ENCODE measurements around the gene PPFIA1.
A peak's percentile ranks its signal among the peaks of the same experiment; 100 is the strongest.
"Not testable (repeated sequence)": the region's sequence is repeated elsewhere in the genome, so short reads cannot be mapped to it uniquely, and the experiment has no call there.

PPFIA1 gene

DNA sequence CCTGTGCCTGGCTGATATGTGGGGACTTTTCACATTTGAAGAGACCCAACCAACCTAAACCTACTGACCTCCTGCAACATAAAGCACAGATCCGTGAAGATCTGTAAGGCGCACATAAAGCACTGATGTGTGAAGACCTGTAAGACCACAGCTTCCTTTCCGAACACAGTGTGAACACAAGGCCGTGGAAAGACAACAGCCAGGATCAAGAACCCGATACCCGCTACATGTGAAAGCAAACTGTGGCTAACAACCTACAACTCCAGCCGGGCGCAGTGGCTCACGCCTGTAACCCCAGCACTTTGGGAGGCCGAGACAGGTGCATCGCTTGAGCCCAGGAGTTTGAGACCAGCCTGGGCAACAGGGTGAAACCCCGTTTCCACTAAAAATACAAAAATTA is 17.6 kb upstream of the PPFIA1 start:
- no peak for DNase-seq

DNA sequence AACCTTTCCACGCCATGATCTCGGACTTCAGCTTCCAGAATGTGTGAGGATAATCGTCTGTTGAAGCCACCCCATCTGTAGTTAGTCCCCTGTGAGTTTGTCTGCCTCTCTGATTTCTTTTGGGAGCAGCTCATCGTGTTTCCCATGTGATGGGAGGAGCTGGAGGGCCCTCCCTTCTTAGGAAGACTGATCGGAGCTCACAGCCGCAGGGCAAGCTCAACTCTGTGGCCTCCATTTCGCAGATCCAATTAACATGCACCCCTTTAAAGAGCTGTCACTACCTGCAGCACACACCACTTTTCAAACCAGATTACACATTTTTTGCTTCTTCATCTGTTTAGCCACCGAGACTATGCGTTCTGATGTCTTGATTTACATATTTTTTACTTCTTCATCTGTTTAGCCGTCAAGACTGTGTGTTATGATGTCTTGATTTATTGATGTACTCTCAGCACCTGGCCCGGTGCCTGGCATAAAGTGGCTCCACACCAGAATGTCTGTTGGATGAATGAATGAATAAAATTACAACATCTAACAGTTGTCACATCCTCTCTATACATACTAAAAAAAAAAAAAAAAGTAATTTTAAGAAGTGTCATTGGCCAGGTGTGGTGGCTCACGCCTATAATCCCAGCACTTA is 14.9 kb upstream of the PPFIA1 start:
- DNase-seq: no peak

DNA sequence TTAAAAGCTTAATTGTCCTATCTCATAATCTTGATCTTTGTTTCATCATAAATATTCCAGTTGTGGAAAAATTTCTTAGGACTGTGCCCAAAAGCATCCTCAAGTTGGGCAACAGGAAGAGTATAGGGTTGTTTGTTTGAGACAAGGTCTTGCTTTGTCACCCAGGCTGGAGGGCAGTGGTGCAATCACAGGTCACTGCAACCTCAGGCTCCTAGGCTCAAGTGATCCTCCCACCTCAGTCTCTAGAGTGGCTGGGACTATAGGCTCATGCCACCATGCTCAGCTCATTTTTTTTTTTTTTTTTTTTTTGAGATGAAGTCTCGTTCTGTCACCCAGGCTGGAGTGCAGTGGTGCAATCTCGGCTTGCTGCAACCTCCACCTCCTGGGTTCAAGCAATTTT is 11.4 kb upstream of the PPFIA1 start:
- DNase-seq: not testable (repeated sequence)

DNA sequence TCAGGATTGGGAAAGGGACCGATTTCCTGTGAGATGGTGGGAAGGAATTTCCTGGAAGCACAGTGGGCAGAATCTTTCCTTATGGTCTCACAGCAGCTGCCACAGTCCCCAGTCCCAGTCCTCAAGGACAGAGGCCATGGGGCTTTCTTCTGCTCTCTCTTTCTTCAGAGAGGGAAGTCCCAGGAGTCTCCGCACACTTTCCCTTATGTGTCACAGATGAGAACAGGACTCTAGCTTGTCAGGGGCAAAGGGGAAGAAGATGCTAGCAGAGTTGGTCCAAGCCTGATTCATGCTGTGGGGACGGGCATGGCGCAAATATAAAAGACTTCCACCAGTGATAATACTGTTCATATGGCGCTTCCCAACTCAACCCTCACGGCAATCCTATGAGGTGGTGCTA is 7.5 kb upstream of the PPFIA1 start:
- no peak for DNase-seq

DNA sequence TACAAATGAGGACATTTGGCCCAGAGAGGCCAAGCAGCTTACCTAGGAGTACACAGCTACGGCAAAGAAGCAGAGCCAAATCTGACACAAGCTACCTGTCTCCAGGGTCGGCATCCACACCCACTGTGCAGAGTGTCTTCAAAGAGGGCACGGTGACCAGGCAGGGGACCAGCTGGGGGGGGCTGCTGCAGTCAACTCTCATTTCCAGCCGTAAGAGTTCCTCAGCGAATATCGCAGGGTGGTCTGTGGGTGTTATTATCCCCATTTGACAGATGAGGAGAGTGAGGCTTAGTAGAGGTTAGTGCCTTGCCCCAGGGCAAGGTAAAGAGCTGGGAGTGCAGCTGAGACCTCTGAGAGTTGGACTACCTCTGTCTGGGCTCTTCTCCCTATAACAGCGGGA is 7.1 kb upstream of the PPFIA1 start:
- DNase-seq: no peak

DNA sequence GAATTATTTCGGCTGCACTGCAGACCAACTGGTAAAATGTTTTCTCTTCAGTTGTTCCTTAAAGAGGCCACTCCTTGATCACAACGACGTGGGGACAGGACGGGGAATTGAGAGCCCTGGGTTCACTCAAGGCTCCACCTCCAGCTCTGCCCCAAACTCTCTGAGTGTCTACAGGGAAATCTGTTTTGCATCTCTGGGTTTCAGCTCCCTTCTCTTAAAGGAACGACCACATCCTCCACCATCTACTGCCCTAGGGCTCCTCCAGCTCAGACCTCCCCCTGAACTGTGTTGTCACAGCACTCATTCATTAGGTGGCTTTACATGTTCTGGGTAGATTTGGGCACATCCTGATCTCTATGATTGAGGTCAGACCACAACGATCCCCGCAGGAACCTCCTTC is 5.1 kb upstream of the PPFIA1 start:
- no peak for DNase-seq

DNA sequence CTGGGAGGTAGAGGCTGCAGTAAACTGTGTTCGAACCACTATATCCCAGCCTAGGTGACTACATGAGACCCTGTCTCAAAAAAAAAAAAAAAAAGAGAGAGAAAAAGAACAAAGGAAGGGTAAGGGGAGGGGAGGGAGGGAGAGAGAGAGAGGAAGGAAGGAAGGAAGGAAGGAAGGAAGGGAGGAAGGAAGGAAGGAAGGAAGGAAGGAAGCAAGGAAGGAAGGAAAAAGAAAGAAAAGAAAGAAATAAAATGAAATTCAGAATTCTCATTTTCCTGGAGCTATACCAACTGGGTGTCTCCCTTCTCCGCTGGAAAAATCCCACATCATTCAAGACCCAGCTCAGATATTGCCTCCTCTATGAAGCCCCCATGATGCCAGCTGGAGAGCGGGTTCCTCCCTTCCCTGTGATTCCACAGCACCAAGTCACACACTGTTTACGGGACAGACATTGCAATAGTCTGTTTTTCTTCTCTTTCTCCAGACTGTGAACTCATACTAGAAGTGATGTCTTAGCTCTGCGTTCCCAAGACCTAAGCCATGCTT is 3.0 kb upstream of the PPFIA1 start:
- no peak for DNase-seq

DNA sequence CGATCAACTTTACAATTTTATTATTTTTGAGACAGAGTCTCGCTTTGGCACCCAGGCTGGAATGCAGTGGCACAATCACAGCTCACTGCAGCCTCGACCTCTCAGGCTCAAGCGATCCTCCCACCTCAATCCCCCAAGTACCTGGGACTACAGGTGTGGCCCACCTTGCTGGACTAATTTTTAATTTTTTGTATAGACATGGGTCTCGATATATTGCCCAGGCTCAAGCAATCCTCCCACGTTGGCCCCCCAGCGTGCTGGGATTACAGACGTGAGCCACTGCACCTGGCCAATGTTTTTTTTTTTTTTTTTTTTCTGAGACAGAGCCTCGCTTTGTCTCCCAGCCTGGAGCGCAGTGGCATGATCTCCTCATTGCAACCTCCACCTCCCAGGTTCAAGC is 2.0 kb upstream of the PPFIA1 start:
- no peak for DNase-seq

DNA sequence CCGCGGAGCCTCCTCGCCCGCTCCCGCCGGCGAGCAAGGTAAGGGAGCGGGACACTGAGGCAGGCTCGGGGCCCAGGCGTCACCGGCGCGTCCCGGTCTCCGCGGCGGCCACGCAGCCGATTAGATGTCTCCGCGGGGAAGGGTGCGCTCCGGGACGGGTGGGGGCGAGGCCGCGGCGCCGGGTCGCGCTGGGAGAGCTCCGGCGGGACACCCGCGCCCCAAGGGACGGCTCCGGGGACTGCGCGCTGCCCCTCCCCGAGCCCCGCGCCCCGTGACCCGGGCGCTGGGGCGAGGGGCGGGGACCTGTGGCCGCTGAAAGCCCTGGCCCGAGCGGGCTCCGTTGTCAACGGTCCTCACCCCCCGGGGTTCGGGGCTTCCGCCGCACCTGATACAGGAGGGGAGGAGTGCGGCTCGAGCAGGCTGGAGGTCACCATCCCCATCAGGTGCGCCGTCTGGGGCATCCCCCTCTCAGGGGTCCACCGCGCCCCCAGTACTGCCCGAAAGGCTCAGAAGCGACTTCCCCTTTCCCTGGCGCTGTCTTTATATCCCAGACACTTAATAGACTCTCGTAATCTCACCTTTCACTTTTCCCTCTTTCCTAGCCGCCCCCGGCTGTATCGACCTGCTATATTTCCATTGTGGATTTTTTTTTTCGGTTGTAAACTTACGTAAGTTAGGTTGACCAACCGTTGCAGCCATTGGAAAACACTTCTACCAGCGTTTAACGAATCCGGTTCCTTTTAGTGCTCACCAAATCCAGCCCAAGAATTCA is 573 bp downstream of the PPFIA1 start:
- peak; percentile 48 for DNase-seq

DNA sequence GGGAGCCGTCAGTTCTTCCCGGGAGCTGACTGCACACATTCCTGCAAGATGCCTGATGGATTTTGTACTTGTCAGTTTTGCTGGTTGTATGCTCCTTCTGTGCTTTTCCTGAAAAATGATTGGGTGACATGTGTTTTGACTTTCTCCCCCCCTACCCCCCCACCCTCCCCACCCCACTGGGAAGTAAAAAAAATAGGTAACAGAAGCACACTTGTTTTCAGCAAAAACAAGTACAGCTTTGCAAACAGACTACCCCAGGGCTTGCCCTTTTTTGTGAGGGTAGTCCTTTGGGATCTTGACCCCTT is 1.1 kb downstream of the PPFIA1 start:
- DNase-seq: no peak

DNA sequence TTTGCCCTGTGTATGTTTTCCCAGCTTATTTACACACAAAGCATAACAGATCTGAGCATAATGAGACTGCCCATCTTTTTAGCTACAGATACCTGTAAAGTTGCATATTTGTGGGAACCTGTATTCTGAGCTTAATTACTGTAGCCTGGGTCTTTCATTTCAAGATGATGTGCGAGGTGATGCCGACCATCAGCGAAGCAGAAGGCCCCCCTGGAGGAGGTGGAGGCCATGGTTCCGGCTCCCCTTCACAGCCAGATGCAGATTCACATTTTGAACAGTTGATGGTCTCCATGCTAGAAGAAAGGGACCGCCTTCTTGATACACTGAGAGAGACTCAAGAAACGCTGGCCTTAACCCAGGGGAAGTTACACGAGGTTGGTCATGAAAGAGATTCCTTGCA is 1.5 kb downstream of the PPFIA1 start:
- DNase-seq: no peak

DNA sequence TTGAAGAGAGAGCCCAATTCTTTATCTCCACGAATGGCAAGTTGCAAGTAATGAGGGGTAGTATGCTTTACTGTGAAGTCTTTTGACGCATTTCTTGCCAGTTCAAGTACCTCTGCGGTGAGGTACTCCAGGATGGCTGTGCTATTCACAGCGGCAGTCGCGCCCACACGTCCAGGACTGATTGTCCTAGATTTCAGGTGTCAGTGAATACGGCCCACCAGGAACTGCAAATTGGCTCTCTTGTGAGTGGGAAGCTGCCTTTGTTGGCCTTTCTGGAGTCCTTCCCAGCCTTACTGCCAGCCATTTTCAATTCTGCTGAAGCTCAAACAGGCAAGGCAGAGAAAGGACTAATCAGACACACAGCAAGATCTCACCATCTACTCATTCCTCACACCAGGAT is 8.5 kb downstream of the PPFIA1 start:
- no peak for DNase-seq

DNA sequence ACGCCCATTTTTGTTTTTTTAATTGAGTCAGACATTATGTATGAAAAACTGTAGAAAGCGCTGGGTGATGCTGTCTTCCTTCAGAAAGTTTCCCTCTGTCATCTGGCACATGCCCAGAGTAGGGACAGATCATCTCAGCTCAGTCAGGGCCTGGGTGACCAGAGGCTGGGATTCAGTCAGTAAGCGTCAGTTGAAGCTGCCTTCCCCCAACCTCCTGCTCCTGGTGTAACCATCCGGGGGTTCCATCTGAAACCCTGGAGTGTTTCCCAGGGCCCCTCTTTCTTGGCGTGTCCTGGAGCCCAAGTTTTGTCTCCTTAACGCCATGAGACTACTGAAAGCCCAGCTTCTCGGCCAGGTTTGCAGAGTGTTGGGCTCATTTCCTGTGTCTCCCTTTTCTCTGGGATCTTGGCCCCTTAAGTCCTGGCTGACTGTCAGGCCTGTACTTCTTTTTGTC is 10.7 kb downstream of the PPFIA1 start:
- no peak for DNase-seq

DNA sequence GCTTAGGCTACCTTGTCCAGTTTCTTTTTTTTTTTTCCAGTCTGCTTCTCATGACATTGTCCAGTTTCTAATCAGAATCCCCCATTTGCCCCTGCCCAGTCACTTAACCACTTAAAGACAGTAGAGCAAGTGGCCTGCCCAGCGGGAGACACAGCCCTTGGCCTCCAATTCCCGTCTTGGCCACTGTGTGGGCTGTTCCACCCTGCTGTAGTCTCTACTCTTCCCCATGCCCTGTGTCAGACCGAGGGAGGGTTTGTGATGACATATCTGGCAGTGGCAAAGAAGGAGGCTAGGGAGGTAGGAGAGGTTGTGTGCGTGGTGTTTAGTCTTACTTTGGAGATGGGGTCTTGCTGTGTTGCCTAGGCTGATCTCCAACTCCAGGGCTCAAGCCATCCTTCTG is 11.5 kb downstream of the PPFIA1 start:
- DNase-seq: no peak

DNA sequence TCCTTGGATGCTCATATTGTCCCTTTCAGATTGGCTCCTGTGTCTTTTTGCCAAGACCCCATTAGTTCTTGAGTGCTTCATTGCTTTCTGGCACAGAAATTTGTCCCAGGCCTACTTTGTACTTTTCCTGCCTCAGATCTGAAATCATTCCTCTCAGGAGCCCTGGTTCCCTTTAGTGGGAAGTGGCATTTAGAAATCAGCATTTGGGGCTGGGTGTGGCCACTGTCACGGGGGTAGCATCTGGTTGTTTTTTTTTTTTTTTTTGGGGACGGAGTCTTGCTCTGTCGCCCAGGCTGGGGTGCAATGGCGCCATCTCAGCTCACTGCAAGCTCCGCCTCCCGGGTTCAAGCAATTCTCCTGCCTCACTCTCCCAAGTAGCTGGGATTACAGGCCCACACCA is 18.2 kb downstream of the PPFIA1 start:
- DNase-seq: no peak

DNA sequence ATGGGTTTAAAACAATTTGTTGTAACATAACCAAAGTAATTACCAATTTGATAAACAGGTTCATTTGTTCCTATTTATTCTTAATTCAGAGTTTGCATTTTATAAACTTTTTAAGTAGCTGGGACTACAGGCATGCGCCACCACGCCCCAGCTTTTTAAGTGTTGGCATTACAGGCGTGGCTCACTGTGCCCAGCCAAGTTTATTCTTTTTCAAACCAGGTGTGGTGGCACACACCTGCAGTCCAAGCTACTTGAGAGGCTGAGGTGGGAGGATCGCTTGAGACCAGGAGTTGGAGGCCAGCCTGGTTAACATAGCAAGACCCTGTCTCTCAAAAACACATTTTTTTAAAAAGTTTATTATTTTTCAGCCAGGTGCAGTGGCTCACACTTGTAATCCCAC is 19.1 kb downstream of the PPFIA1 start:
- no peak for DNase-seq

DNA sequence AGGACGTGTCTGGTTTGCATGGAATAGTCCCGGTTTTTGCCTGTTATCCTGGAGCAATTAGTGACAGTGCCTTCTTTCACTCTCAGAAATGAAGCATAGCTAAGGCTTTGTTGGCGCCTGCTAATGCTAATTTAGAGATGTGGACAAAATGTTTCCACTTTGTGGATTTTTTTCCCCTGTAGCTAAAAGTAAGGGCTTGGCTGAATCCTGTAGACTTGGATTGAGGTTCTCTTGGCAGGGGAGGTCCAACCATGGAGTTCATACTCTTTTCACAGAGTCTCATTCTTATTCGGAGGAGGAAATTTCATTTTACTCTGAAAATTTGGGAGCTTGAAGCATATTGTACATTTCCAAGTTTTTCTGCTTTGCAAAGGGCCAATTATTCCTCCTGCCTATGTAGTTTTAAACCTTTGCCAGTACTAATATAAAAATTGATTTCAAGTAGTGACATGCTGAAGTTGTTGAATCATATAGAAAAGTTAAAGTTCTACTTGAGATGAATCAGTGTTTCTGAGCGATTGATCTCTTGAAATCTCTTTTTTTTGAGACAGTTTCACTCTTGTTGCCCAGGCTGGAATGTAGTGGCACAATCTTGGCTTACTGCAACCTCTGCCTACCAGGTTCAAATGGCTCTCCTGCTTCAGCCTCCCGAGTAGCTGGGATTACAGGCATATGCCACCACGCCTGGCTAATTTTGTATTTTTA is 20.0 kb downstream of the PPFIA1 start:
- DNase-seq: no peak

DNA sequence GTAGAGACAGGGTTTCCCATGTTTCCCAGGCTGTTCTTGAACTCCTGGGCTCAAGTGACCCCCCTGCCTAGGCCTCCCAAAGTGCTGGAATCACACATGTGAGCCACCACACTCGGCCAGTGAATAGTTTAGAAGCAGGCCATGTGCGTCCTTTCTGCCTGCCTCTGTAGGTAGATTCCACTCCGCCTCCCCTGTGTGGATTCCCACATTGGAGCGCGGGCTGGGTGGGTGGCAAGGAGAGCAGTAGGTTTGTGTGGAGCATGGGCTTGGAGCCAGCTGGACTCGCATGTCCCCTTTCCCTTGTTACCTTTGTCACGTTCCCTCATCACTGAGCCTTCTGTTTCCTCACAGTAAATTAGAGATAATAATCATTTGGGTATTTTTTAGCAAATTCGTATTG is 21.7 kb downstream of the PPFIA1 start:
- DNase-seq: no peak

DNA sequence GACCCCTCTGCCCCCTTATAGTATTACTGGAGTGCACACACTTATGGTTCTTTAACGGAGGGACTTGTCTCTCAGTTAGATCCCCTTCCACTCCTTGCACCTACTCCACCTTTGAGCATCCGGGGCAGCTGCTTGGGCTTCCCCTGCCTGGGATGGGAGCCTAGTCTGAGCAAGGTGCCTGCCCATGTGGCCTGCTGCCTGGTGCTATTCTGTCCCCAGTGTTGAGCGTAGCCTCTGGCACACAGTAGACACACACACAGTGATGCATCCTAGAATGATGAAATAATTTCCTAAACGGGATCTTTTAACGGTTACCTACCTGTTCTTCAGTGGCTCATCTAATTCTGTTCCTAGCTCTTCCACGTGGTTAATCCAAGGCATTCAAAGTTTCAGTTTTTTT is 22.4 kb downstream of the PPFIA1 start:
- DNase-seq: no peak

DNA sequence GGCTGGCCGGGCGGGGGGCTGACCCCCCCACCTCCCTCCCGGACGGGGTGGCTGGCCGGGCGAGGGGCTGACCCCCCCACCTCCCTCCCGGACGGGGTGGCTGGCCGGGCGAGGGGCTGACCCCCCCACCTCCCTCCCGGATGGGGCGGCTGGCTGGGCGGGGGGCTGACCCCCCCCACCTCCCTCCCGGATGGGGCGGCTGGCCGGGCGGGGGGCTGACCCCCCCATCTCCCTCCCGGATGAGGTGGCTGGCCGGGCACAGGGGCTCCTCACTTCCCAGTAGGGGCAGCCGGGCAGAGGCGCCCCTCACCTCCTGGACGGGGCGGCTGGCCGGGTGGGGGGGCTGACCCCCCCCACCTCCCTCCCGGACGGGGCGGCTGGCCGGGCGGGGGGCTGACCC is 24.7 kb downstream of the PPFIA1 start:
- DNase-seq: not testable (repeated sequence)

DNA sequence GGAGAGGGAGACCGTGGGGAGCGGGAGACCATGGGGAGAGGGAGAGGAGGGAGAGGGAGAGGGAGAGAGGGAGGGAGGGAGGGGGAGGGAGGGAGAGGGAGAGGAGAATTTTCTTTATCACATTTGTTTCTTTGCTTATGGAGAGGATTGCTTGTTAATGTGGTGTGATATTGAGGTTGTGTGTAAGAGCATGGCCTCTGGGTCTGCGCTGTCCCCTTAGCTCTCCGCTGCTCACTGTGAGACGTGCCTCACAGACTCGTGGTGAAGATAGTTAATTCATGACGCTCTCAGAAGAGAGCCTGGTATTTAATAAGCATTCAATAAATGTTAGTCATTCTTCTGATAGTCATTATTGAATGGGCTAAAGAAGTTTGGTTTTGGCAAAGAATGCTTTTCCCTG is 26.2 kb downstream of the PPFIA1 start:
- no peak for DNase-seq

DNA sequence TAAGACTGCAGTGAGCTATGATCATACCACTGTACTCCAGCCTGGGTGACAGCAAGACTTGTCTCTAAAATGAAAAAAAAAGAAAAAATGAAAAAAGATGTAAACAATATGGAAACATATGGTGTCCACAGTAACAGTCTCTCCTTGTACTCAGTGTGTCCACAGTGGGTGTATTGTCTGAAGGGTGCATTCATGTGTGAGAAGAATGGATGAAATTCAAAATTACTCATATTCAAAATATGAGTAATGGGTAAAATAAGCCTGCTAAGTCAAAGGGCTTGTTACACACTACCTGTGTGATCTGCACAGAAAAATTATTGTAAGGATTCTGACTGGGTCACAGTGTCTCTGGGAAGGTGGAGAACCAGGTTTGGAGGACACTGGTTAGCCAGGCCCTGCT is 26.9 kb downstream of the PPFIA1 start:
- DNase-seq: no peak

DNA sequence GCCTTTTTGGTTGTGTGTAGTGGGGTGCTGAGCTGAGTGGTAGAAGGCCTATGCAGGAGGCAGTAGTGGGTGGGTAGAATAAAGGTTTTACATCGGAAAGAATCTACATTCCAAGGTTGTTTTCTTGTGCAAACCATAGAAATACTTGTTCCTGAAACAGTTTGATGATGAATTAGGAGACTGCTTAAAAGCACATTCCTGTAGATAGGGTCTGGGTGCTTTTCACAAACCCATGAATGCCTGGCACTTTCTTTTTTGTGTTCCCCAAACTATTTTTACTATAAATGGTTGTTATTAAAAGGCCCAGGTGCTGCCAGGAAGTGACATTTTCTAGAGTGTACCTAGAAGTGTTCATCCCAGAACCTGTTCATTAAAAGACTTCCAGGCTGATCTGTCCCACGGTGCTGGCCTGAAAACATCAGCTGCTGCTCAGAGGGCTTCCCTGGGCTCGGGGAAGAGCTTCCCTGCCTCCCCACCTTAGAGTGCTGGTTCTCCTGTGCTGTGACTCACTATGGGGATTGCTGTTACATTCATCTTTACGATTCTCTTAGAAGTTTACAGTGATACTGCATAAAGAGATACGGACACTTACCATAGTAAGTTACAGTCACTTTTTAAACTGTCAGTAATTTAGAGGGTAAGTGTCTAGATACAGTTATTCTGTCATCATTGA is 27.9 kb downstream of the PPFIA1 start:
- DNase-seq: no peak

DNA sequence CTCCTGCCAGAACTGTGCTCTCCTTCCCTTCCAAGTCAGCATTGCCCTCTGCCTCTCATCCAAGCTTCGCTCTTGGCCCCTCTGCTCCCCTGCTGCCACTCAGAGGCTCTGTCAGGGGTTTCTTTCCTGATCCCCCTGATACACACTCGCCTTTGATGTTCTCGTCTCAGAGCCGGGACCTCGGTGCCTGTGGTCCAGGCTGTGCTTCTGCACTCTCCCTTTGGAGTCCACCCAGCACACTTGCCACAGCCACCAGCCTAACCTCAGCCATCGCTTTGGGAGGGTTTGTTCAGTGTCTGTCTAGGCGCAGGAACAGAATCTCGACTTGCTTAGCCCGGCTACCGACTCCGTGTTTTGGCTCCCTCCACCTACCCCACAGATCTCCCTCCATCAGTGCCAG is 29.1 kb downstream of the PPFIA1 start:
- no peak for DNase-seq
